ENCODE data around the gene DCST1.

The DCST1 gene

DNA sequence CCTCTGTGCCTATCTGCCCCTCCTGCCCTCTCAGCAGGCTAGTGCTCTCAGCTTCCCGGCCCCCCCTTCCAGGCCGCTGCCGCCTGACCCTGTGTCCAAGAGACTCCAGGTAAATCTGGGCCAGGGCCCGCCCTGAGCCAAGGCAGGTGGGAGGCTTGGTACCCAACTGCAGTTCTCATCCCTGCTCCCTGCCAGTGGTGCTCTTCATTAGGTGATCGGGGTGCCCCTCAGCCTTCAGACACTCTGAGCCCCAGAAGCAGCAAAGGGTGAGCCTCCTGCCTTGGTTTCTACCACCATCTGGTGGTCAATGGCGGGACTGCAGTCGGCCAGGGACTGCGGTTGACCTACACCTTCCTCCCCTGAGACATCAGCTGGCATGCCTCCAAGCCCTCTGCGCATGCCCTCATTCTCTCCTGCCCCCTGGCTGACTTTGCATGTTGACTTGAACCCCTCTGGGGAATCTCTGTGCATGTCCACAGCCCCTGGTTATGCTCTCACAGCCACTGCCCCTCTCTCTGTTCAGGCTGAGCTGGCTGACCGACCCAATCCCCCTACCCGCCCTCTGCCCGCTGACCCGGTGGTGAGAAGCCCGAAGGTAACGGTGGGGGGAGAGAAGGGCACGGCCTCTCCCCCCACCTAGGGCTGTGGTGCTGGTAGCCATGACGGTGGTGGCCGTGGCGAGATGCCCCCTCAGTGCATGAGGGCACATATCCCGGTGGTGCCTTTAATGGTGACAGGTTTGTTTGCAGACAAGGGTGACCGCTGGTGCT lies 27.9 kb downstream of the DCST1 start:
- peak overlapping the region; percentile 43; the same call in 1 of the 2 replicates for H3K4me3 ChIP-seq (ENCODE audit: low read depth, low read length)
- peaks cover 16% of the 10 kb centered on the region for H3K4me1 ChIP-seq (ENCODE audit: control insufficient read depth, insufficient read depth, low read length)
- peaks cover 5% of the 10 kb centered on the region; the same call in 1 of the 2 replicates for H3K27me3 ChIP-seq (ENCODE audit: control insufficient read depth, insufficient read depth, low read length)
- H3K9ac ChIP-seq (ENCODE audit: low read depth, low read length), result no peak overlapping the region
- no peak overlapping the region for H3K27ac ChIP-seq (ENCODE audit: low read depth, low read length)
- no peaks in the 10 kb centered on the region for H3K9me3 ChIP-seq (ENCODE audit: control insufficient read depth, insufficient read depth, low read length)
- peaks cover 13% of the 10 kb centered on the region; the same call in 1 of the 2 replicates for H3K36me3 ChIP-seq (ENCODE audit: control insufficient read depth, insufficient read depth, low read length)

DNA sequence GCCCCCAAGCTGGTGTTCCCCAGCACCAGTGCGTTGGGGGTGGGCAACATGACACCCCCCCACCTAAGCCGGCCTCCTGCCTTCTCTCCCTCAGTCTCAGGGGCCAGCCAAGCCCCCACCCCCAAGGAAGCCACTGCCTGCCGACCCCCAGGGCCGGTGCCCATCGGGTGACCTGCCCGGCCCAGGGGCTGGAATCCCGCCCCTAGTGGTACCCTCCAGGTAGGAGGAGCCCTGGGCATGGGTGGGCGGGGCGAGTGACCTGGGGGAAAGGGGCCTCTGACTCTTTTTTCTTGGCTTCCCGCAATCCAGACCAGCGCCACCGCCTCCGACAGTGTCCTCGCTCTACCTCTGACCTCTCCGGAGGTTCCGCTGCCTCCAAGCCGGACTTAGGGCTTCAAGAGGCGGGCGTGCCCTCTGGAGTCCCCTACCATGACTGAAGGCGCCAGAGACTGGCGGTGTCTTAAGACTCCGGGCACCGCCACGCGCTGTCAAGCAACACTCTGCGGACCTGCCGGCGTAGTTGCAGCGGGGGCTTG lies 28.6 kb downstream of the DCST1 start:
- H3K9me3 ChIP-seq (ENCODE audit: control insufficient read depth, insufficient read depth, low read length), result no peaks in the 10 kb centered on the region
- H3K4me1 ChIP-seq (ENCODE audit: control insufficient read depth, insufficient read depth, low read length), result peaks cover 16% of the 10 kb centered on the region
- no peak overlapping the region for H3K9ac ChIP-seq (ENCODE audit: low read depth, low read length)
- H3K27ac ChIP-seq (ENCODE audit: low read depth, low read length), result peak overlapping the region; percentile 20
- peaks cover 17% of the 10 kb centered on the region; the same call in 1 of the 2 replicates for H3K36me3 ChIP-seq (ENCODE audit: control insufficient read depth, insufficient read depth, low read length)
- H3K4me3 ChIP-seq (ENCODE audit: low read depth, low read length), result peak overlapping the region; percentile 94
- H3K27me3 ChIP-seq (ENCODE audit: control insufficient read depth, insufficient read depth, low read length), result peaks cover 5% of the 10 kb centered on the region; the same call in 1 of the 2 replicates

DNA sequence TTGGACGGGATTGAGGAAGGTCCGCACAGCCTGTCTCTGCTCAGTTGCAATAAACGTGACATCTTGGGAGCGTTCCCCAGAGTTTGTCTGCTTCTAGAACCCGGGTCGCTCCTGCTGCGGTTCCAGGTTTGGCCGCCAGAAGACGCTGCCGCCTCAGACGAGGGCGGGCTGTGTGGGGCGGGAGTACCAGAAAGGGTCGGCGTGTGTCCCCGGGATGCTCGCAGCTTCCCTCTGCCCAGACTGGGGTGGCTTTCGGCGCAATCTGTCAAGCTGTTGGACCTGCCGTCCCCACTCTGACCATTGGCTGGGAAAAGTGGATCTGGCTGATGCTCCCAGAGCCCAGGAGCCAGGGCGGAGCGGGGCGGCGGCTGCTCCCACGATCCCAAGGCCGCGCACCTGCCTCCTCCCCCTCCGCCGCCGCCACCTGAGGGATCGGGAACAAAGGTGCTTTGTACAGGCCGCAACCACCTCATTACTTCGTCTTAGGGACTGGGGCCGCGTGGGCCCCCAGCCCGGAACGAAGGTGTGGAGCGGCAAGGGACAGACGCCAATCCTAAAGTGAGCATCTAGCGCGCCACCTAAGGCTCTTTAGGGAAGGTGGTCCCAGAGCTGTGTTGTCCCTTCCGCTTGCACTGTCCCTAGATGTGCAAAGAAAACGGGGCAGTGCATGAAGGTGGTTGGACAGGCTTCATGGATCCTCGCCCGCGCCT lies 29.2 kb downstream of the DCST1 start:
- peak overlapping the region; percentile 20 for H3K27ac ChIP-seq (ENCODE audit: low read depth, low read length)
- no peak overlapping the region for H3K9ac ChIP-seq (ENCODE audit: low read depth, low read length)
- H3K4me1 ChIP-seq (ENCODE audit: control insufficient read depth, insufficient read depth, low read length), result peaks cover 16% of the 10 kb centered on the region
- peaks cover 5% of the 10 kb centered on the region; the same call in 1 of the 2 replicates for H3K27me3 ChIP-seq (ENCODE audit: control insufficient read depth, insufficient read depth, low read length)
- no peaks in the 10 kb centered on the region for H3K9me3 ChIP-seq (ENCODE audit: control insufficient read depth, insufficient read depth, low read length)
- peak overlapping the region; percentile 94 for H3K4me3 ChIP-seq (ENCODE audit: low read depth, low read length)
- H3K36me3 ChIP-seq (ENCODE audit: control insufficient read depth, insufficient read depth, low read length), result peaks cover 15% of the 10 kb centered on the region

DNA sequence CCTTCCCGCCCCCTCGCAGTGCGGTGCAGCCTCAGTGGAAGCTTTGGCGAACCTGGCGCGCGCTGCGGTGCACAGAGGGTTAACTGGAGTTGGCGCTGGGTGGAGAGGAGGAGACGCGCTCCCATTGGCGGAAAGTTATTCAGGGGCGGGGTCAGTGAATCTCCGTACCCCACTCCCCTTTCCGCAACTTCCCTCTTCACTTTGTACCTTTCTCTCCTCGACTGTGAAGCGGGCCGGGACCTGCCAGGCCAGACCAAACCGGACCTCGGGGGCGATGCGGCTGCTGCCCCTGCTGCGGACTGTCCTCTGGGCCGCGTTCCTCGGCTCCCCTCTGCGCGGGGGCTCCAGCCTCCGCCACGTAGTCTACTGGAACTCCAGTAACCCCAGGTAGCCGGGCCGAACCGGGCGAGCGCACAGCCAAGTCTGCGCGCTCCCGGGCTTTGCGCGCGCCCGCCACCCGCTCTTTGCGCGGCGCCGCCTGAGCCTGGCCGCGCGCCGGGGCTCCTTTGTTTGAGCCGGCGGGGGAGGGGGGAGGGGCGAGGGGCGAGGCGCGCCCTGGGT lies 30.0 kb downstream of the DCST1 start, which contains the start of gene EFNA4:
Gene EFNA4, plus strand, starts transcription at position 191 of the 561 bp plus-strand sequence. Its CDS starts 84 bp downstream, at position 275.
- peaks cover 5% of the 10 kb centered on the region; the same call in 1 of the 2 replicates for H3K27me3 ChIP-seq (ENCODE audit: control insufficient read depth, insufficient read depth, low read length)
- H3K4me1 ChIP-seq (ENCODE audit: control insufficient read depth, insufficient read depth, low read length), result peaks cover 16% of the 10 kb centered on the region
- H3K9me3 ChIP-seq (ENCODE audit: control insufficient read depth, insufficient read depth, low read length), result no peaks in the 10 kb centered on the region
- peak within 1 kb of the TSS; percentile 95 for H3K27ac ChIP-seq (ENCODE audit: low read depth, low read length)
- H3K9ac ChIP-seq (ENCODE audit: low read depth, low read length), result peak within 1 kb of the TSS; percentile 77
- H3K4me3 ChIP-seq (ENCODE audit: low read depth, low read length), result peak within 1 kb of the TSS; percentile 94
- peaks cover 16% of the 10 kb centered on the region for H3K36me3 ChIP-seq (ENCODE audit: control insufficient read depth, insufficient read depth, low read length)

DNA sequence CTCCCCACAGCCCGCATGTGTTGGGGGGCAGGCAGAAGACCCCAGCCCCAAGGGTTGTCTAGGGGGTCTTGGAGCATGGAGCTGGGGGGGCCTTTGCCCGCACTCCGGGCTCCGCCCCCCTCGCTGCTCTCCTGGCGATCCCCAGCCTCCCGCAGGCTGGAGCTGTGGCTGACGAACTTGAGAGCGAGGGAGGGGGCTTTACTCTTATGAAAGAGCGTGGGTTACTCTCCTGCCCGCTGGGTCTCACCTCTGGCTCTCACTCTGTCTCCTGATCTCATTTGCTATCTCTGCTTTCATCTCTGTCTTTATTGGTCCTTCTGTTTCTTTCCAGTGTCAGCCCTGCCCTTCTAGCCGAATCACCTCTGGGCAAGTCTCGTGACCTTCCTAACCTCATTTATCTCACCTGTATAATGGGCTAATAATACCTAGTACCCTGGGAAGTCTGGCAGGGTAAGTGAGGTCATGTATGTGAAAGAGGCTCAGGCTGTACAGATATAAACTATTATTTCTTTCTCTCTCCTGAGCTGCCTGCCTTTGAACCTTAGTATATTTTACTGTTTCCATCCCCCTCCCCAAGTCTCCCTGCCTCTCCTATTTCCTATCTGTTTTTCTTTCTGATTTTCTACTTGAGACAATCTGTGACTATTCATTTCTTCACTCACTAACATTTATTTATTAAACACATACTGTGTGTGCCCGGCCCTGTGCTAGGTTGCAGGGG lies 30.6 kb downstream of the DCST1 start:
- Histone ChIP-seq H3K27me3 (ENCODE audit: control insufficient read depth, insufficient read depth, low read length) (peaks cover 5% of the 10 kb centered on the region; the same call in 1 of the 2 replicates), H3K36me3 (ENCODE audit: control insufficient read depth, insufficient read depth, low read length) (peaks cover 22% of the 10 kb centered on the region), H3K27ac (ENCODE audit: low read depth, low read length) (peak overlapping the region; percentile 95), H3K9ac (ENCODE audit: low read depth, low read length) (peak overlapping the region; percentile 77), H3K4me1 (ENCODE audit: control insufficient read depth, insufficient read depth, low read length) (peaks cover 16% of the 10 kb centered on the region), H3K4me3 (ENCODE audit: low read depth, low read length) (peak overlapping the region; percentile 94), H3K9me3 (ENCODE audit: control insufficient read depth, insufficient read depth, low read length) (no peaks in the 10 kb centered on the region)

DNA sequence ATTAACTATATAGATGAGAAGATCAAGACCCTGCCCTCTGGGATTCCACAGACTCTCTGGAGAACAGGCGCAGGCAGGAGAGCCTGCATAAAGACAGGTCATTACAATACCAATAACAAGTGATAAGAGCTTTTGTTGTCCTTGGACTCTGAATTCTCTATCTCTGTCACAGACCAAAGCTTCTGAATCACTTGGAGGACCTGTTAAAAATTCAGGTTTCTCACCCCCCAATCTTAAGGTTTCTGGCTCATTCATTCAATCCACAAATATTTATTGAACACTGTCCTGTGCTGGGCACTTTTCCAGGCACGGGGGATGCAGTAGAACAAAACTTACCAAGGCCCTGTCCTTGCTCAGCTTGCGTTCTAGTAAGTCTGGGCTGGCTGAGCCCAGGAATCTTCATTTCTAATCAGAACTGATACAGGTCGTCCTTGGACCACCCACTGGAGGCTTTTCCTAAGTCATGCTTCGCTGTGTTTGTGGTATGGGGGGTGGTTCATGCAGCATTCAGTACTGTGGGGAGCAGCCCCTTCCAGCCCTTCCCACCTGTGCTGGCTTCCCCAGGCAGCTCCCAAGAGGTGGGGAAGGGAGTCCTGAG lies 31.3 kb downstream of the DCST1 start:
- Histone ChIP-seq H3K36me3 (ENCODE audit: control insufficient read depth, insufficient read depth, low read length) (peaks cover 25% of the 10 kb centered on the region), H3K4me1 (ENCODE audit: control insufficient read depth, insufficient read depth, low read length) (peaks cover 16% of the 10 kb centered on the region), H3K9me3 (ENCODE audit: control insufficient read depth, insufficient read depth, low read length) (no peaks in the 10 kb centered on the region), H3K4me3 (ENCODE audit: low read depth, low read length) (peak overlapping the region; percentile 94), H3K9ac (ENCODE audit: low read depth, low read length) (no peak overlapping the region), H3K27ac (ENCODE audit: low read depth, low read length) (peak overlapping the region; percentile 64), H3K27me3 (ENCODE audit: control insufficient read depth, insufficient read depth, low read length) (peaks cover 5% of the 10 kb centered on the region; the same call in 1 of the 2 replicates)

DNA sequence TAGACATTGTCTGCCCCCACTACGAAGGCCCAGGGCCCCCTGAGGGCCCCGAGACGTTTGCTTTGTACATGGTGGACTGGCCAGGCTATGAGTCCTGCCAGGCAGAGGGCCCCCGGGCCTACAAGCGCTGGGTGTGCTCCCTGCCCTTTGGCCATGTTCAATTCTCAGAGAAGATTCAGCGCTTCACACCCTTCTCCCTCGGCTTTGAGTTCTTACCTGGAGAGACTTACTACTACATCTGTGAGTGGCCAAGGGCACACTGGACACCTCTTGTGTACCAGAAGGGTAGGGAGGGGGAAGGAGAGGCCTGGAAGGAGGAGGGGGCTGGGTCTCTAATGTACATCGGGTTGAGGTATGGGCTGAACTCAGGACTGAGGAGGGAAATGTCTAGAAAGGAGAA lies 33.2 kb downstream of the DCST1 start:
- Histone ChIP-seq H3K4me1 (ENCODE audit: control insufficient read depth, insufficient read depth, low read length) (peaks cover 18% of the 10 kb centered on the region), H3K9ac (ENCODE audit: low read depth, low read length) (no peak overlapping the region)

DNA sequence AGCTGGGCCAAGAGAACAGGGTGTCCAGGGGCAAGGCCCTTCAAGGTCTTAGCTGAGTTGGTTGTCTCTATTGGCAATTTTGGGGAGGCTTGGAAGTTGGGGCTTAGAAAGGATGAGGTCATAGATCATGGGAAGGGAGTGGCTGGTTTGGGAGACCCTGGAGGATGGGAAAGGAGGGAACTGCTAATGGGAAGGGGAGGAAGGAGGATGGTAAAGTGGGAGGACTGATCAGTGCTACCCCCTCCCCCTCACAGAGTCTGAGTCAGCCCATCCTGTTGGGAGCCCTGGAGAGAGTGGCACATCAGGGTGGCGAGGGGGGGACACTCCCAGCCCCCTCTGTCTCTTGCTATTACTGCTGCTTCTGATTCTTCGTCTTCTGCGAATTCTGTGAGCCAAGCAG lies 35.0 kb downstream of the DCST1 start:
- Histone ChIP-seq H3K36me3 (ENCODE audit: control insufficient read depth, insufficient read depth, low read length) (peaks cover 25% of the 10 kb centered on the region), H3K9me3 (ENCODE audit: control insufficient read depth, insufficient read depth, low read length) (no peaks in the 10 kb centered on the region), H3K27ac (ENCODE audit: low read depth, low read length) (no peak overlapping the region), H3K4me1 (ENCODE audit: control insufficient read depth, insufficient read depth, low read length) (peaks cover 30% of the 10 kb centered on the region), H3K9ac (ENCODE audit: low read depth, low read length) (no peak overlapping the region), H3K4me3 (ENCODE audit: low read depth, low read length) (no peak overlapping the region), H3K27me3 (ENCODE audit: control insufficient read depth, insufficient read depth, low read length) (peaks cover 23% of the 10 kb centered on the region)

More for the DNA sequence above, 33.2 kb downstream of the DCST1 start:
- Histone ChIP-seq H3K36me3 (ENCODE audit: control insufficient read depth, insufficient read depth, low read length) (peaks cover 25% of the 10 kb centered on the region), H3K27me3 (ENCODE audit: control insufficient read depth, insufficient read depth, low read length) (peaks cover 14% of the 10 kb centered on the region; the same call in 1 of the 2 replicates), H3K27ac (ENCODE audit: low read depth, low read length) (no peak overlapping the region), H3K9me3 (ENCODE audit: control insufficient read depth, insufficient read depth, low read length) (no peaks in the 10 kb centered on the region), H3K4me3 (ENCODE audit: low read depth, low read length) (no peak overlapping the region)

DNA sequence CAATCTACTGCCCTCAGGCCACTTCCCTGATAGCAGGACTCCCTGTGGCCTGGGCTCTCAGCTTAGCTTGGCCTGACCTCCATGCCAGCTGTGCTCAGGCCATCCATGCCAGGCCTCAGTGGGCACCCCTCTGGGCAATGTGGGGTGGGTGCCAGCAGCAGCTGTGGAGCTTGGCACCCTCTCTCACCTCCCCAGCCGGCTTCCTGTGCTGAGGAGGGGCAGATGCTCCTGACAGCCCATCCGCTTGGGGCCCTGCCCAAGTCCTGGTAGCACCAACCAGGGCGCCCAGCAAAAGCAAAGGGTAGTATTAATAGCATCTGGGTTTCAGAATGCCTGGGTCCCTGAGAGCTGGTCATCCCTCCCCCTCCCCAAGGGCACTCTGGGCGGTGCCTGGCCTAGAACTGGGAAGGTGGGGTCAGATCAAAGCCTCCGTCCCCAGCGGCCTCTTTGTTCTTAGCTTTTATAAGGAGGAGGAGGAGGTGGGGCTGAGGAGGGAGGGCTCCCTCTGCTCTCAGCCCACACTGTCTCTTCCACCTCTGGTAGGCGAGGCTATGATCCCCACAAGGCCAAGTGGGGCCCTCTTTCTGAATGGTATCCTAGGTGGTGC lies 36.0 kb downstream of the DCST1 start:
- H3K4me1 ChIP-seq (ENCODE audit: control insufficient read depth, insufficient read depth, low read length), result peaks cover 25% of the 10 kb centered on the region

More for the DNA sequence above, 36.0 kb downstream of the DCST1 start:
- H3K27ac ChIP-seq (ENCODE audit: low read depth, low read length), result no peak overlapping the region
- H3K9me3 ChIP-seq (ENCODE audit: control insufficient read depth, insufficient read depth, low read length), result no peaks in the 10 kb centered on the region
- peaks cover 25% of the 10 kb centered on the region for H3K36me3 ChIP-seq (ENCODE audit: control insufficient read depth, insufficient read depth, low read length)
- H3K27me3 ChIP-seq (ENCODE audit: control insufficient read depth, insufficient read depth, low read length), result peaks cover 23% of the 10 kb centered on the region
- H3K4me3 ChIP-seq (ENCODE audit: low read depth, low read length), result peak overlapping the region; percentile 68; the same call in 1 of the 2 replicates
- H3K9ac ChIP-seq (ENCODE audit: low read depth, low read length), result no peak overlapping the region

Data from HUES48 (cell line).